ENCODE measurements around the gene CPA5.

The CPA5 gene

DNA sequence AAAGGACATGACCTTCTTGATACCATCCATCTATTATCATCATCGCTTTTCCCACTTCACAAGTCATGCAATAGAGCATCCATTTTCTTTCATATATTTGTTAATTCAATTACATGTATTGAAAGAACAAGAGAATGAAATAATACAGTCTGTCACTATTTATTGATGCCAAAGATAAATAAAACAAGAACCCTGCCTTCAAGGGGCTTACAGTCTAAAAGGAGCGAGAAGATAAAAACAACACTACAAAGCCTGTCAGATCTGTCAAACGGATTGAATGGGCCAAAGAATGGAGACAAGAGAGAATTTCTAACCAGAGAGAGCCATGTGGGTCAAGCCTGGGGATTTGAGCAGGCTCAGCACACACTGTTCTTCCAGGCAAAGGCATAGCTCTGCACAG, 15.9 kb downstream of the CPA5 start:
- peaks cover 21% of the 10 kb centered on the region for H3K4me1 ChIP-seq (ENCODE audit: insufficient read depth, low read length)

DNA sequence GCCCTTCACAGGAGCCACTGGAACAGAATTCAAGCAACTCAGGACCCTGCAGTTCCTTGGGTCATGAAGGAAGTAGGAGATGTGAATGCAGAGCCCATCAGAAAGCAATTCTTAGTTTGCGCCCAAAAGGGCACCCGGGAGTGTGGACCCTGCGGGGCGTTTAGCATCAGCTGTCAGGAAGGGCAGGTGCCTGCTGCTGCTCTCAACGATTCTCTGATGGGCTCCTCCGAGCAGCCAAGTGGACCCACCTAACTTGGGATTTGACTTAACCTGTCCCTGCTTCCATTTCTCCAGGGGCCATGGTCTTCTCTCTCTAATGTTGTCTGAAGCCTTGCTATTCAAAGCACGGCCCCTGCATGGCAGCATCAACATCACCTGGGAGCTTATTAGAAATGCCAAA, 17.1 kb downstream of the CPA5 start:
- Histone ChIP-seq H3K9me3 (ENCODE audit: control insufficient read depth, insufficient read depth, low read length) (peaks cover 5% of the 10 kb centered on the region; the same call in 1 of the 2 replicates), H3K36me3 (ENCODE audit: insufficient read depth, low read length) (no peaks in the 10 kb centered on the region), H3K9ac (ENCODE audit: low read depth, low read length) (no peak overlapping the region), H3K4me1 (ENCODE audit: insufficient read depth, low read length) (peaks cover 15% of the 10 kb centered on the region)

More for the DNA sequence above, 15.9 kb downstream of the CPA5 start:
- H3K36me3 ChIP-seq (ENCODE audit: insufficient read depth, low read length): no peaks in the 10 kb centered on the region
- peaks cover 5% of the 10 kb centered on the region; the same call in 1 of the 2 replicates for H3K9me3 ChIP-seq (ENCODE audit: control insufficient read depth, insufficient read depth, low read length)
- no peak overlapping the region for H3K9ac ChIP-seq (ENCODE audit: low read depth, low read length)

DNA sequence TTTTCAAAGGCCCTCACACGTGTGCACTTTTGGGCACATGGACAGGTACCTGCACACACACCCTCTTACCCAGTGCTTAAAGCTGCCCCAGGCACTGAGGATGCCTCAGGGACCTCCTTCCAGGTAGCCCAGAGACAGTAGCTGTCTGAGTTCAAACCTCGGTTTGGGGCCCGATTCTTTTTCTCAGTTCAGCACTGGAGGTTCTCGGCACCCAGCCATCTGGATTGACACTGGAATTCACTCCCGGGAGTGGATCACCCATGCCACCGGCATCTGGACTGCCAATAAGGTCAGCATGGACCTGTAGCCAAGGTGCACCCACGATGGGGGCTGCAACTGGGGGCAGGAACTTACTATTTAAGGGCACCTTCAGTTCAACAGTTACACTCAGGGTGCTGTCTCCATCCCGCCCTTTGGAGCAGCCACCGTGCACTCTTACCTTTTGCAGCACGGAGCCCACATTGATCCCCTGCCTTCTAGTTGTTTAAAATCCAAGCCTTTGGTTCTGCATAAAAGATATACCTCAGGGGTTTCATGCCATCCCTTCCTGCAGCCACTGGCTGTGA, 17.7 kb downstream of the CPA5 start:
- H3K4me1 ChIP-seq (ENCODE audit: insufficient read depth, low read length): peaks cover 9% of the 10 kb centered on the region

DNA sequence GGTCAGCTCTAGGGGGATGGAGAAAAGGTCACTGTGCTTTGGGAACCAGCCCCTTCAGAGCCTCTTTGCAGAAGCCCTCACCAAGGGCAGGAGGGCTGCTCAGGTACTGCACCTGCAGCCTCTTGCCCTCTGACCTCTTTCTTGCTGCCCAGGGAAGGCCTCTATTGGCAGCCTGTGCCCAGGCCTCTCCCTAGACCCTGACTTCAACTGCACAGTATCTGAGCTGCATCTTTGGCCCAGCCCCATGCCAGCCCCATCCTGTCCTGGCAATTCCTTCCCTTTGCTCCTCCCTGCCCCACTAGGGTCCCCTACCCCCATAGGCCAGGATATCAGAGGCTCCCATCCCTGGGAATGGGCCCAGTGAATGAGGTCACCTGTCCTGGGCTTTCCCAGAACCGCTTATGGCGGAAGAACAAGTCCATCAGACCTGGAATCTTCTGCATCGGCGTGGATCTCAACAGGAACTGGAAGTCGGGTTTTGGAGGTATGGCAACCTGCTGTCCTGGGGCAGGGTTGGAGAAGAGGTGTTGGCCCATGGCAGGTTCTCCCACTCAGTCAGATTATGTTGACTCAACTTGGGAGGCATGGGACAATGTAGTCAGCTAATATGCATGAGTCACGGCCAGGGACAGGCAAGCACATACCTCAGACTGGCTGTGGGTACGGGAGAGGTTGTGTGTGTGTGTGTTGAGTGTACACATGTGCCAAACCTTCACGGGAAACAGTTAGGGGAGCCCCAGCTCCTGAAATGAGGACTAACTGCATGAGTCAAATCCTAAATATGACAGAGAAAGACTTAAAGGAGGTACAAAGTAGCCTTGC, 18.6 kb downstream of the CPA5 start:
- Histone ChIP-seq H3K9me3 (ENCODE audit: control insufficient read depth, insufficient read depth, low read length) (peaks cover 5% of the 10 kb centered on the region; the same call in 1 of the 2 replicates), H3K9ac (ENCODE audit: low read depth, low read length) (no peak overlapping the region), H3K4me1 (ENCODE audit: insufficient read depth, low read length) (peaks cover 9% of the 10 kb centered on the region), H3K36me3 (ENCODE audit: insufficient read depth, low read length) (no peaks in the 10 kb centered on the region)

More for the DNA sequence above, 17.7 kb downstream of the CPA5 start:
- Histone ChIP-seq H3K9me3 (ENCODE audit: control insufficient read depth, insufficient read depth, low read length) (peaks cover 5% of the 10 kb centered on the region; the same call in 1 of the 2 replicates), H3K9ac (ENCODE audit: low read depth, low read length) (no peak overlapping the region), H3K36me3 (ENCODE audit: insufficient read depth, low read length) (no peaks in the 10 kb centered on the region)

DNA sequence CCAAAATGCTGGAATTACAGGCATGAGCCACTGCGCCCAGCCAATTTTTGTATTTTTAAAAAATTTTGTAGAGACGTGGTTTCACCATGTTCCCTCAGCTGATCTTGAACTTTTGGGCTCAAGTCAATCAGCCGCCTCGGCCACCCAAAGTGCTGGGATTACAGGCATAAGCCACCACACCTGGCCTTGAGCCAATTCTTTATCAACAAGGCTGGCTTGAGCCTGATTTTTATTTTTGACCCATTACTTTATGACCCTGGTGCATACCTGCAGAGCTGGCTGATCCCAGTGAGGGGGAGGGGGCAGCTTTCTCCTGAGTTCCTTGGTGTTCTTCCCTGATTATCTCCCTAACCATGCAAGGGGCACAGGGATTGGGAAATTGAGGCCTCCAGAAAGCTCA, 19.8 kb downstream of the CPA5 start:
- H3K9me3 ChIP-seq (ENCODE audit: control insufficient read depth, insufficient read depth, low read length): peaks cover 5% of the 10 kb centered on the region; the same call in 1 of the 2 replicates
- H3K9ac ChIP-seq (ENCODE audit: low read depth, low read length): no peak overlapping the region
- H3K4me1 ChIP-seq (ENCODE audit: insufficient read depth, low read length): peaks cover 18% of the 10 kb centered on the region
- no peaks in the 10 kb centered on the region for H3K36me3 ChIP-seq (ENCODE audit: insufficient read depth, low read length)

DNA sequence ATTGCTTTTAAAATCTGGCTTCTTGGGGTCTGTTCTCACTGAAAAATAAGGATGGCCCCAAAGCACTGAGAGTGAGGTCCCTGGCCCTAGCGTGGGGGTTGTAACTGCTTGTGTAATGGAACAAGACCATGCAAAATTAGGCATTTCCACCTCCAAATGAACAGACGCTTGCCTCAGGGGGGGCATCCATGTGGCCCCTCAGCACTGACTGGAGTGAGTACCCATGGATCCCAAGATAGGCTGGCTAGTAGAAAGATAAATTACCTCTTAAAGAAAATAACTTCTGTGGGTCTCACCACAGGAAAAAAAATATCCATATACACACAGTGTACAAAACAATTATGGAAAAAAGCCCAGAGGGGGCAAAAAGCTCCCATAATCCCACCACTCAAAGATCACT, 20.5 kb downstream of the CPA5 start:
- Histone ChIP-seq H3K36me3 (ENCODE audit: insufficient read depth, low read length) (no peaks in the 10 kb centered on the region), H3K9me3 (ENCODE audit: control insufficient read depth, insufficient read depth, low read length) (0 out of 2 replicates have a peak, but pooled peaks cover 5% of the 10 kb centered on the region), H3K4me1 (ENCODE audit: insufficient read depth, low read length) (peaks cover 21% of the 10 kb centered on the region), H3K9ac (ENCODE audit: low read depth, low read length) (no peak overlapping the region)

DNA sequence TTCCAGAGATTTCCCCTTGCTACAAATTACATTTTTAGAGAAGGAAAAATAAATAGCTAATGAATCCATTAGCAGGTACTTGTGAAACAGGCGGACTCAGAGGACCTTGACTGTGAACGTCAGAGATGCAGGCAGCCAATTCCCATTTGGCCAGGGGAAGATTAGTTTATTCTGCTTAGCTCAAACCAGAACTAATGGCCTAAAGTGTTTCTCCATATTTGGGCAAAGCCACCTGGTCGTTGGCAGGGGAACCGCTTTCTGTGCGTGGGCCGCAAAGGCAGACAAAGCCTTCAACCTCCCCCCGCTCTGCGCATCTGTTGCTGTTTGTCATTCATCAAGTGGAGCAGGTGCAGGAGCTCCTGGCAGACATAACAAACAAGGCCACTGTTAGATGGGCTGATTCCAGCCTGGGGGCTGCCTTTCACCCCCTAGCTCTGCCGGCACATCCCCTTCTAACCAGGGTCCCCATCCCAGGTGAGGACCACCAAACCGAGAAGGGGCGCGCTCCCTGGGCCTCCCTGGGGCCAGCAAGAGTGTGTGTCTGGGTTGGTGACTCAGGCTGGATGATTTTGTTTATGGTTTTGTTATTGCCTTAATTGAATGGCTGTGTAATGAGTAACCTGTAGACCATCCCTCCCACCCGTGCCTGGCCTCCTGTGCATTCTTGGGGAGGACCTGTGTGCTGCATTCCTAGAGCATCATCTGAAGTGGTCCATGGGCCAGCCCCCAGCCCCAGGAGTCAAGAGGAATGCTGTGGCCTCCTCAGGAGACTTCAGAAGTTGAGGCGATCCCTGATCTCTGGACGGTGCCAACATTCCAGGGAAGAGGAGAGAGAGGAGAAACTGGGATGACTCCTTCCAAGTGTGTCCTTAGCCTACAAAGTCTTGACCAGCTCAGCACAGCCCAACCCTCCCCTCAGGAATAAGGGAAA, 21.2 kb downstream of the CPA5 start:
- 0 out of 2 replicates have a peak, but pooled peaks cover 5% of the 10 kb centered on the region for H3K9me3 ChIP-seq (ENCODE audit: control insufficient read depth, insufficient read depth, low read length)
- H3K9ac ChIP-seq (ENCODE audit: low read depth, low read length): no peak overlapping the region
- peaks cover 21% of the 10 kb centered on the region for H3K4me1 ChIP-seq (ENCODE audit: insufficient read depth, low read length)
- no peaks in the 10 kb centered on the region for H3K36me3 ChIP-seq (ENCODE audit: insufficient read depth, low read length)

DNA sequence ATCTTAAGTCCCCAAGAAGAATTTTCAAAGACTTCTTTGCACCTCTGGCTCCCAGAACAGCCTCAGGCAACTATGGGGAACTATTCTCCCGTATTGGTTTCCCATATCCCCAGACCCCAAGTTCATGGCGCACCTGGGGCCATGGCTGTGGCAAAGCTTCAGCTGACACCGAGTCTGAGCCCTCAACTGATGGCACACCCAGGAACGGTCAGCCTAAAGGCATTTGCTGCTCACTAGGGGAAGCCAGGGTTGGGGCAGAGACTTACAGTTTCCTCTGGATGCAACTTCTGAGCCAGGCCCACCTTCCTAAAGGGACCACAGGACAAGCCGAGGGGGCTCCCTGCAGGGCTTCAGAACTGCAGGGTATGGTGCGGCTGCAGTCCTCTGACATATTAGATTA, 21.9 kb downstream of the CPA5 start:
- Histone ChIP-seq H3K4me1 (ENCODE audit: insufficient read depth, low read length) (peaks cover 21% of the 10 kb centered on the region), H3K9ac (ENCODE audit: low read depth, low read length) (no peak overlapping the region), H3K36me3 (ENCODE audit: insufficient read depth, low read length) (no peaks in the 10 kb centered on the region), H3K9me3 (ENCODE audit: control insufficient read depth, insufficient read depth, low read length) (no peaks in the 10 kb centered on the region)

DNA sequence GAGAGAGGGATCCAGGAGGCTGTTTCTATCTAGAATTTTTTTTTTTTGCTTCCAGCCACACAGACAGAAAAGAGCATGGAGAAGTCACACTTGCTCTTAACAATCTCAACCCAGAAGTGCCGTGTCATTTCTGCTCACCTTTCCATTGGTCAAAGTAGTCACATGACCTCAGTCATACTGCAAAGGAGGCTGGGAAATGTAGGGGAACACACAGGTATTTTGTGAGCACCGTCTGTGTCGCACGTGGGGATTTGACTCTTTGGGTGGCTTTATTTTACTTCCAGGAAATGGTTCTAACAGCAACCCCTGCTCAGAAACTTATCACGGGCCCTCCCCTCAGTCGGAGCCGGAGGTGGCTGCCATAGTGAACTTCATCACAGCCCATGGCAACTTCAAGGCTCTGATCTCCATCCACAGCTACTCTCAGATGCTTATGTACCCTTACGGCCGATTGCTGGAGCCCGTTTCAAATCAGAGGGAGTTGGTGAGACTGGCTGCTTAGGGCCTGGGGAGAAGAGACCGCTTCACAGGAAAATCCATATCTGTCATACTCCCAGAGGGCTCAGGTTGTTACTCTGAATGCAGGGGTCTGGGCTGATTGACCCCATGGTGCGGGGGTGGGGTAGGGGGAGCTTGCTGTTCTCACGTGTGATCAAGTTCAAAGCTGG, 22.6 kb downstream of the CPA5 start:
- no peaks in the 10 kb centered on the region for H3K36me3 ChIP-seq (ENCODE audit: insufficient read depth, low read length)
- H3K4me1 ChIP-seq (ENCODE audit: insufficient read depth, low read length): peaks cover 21% of the 10 kb centered on the region
- H3K9me3 ChIP-seq (ENCODE audit: control insufficient read depth, insufficient read depth, low read length): no peaks in the 10 kb centered on the region

DNA sequence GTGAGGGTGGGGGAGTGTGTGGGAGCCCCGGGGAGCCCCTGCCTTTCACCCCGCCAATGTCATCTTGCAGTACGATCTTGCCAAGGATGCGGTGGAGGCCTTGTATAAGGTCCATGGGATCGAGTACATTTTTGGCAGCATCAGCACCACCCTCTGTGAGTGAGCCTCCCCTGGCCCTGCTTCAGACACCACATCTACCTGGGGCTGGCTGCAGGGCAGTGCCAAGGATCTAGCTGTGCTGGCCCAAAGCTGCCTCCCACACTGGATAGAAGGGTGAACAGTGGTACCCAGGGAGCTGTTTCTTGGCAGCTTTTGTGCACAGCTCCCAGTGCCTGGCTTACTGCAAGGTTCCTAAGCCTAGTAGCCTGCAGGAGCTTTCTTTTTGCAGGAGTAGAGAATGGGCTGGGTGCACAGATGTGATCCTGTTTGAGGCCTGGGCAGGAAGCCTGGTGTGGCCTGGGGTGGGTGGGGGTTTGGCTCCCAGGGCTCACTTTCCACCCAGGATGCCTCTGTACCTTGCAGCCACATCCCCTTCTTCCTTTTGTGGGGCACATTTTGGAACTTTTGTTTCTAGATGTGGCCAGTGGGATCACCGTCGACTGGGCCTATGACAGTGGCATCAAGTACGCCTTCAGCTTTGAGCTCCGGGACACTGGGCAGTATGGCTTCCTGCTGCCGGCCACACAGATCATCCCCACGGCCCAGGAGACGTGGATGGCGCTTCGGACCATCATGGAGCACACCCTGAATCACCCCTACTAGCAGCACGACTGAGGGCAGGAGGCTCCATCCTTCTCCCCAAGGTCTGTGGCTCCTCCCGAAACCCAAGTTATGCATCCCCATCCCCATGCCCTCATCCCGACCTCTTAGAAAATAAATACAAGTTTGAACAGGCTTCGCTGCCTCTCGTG, 23.5 kb downstream of the CPA5 start:
- Histone ChIP-seq H3K9ac (ENCODE audit: low read depth, low read length) (no peak overlapping the region), H3K4me1 (ENCODE audit: insufficient read depth, low read length) (peaks cover 25% of the 10 kb centered on the region), H3K36me3 (ENCODE audit: insufficient read depth, low read length) (no peaks in the 10 kb centered on the region), H3K9me3 (ENCODE audit: control insufficient read depth, insufficient read depth, low read length) (no peaks in the 10 kb centered on the region)

More for the DNA sequence above, 22.6 kb downstream of the CPA5 start:
- H3K9ac ChIP-seq (ENCODE audit: low read depth, low read length): no peak overlapping the region

DNA sequence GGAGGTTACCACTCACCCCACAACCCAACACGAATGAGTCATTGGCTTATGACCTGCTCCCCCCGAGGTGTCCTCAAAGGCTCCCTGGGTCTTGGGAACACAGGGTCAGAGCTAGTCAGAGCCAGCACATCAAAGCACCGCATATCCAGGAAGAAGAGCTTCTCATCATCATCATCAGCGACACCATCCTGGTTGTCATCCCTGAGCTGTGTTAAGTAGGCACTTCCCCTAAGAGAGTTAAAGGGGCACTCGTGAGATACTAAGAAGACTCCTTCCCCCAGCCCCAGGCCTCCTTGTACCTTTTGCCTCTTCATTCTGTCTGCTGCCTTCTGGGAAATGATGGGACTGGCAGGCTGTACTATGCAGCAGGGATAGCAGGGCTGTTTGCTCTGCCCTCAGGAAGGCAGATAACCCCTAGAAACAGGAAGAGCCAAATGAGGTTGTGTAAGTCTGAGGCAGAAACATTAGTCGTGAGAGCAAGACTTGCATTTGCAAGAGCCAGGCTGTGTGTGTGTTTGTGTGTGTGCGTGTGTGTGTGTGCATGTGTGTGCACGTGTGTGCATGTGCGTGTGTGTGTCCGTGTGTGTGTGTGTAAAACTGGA, 24.6 kb downstream of the CPA5 start:
- peaks cover 35% of the 10 kb centered on the region for H3K4me1 ChIP-seq (ENCODE audit: insufficient read depth, low read length)
- H3K9me3 ChIP-seq (ENCODE audit: control insufficient read depth, insufficient read depth, low read length): no peaks in the 10 kb centered on the region
- H3K36me3 ChIP-seq (ENCODE audit: insufficient read depth, low read length): no peaks in the 10 kb centered on the region
- no peak overlapping the region for H3K9ac ChIP-seq (ENCODE audit: low read depth, low read length)

DNA sequence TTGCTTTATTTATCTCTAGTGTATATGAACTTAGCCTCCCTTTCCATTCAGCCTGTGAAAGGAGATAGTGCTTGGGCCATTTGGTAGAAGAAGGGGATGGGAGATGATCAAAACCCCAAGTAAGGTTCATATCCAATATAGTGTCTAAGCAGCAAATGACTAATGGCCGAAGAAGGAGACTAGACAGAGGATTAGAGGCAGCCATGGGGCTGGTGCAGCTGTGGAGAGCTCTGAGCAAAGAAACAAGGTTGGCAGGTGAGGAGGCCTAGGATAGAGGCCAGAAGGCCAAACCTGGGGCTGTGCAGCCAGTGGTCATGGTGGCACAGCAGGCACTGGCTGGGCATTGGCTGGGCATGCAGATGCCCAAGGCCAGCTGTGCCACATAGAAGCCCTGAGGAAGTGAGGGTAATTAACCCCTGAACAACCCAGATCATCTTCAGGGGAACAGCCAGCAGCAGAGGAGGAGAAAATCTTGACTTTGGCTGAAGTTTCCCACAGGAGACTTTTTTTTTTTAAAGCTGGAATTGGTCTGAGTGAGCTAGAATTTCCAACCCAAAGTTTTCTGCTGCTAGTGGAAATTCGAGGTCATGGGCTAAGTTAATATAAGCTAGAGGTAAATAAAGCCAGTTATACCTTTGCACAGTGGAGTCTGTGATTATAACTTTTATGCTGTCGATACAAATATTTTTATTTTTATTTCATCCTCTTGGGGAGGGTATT, 25.4 kb downstream of the CPA5 start:
- H3K9me3 ChIP-seq (ENCODE audit: control insufficient read depth, insufficient read depth, low read length): no peaks in the 10 kb centered on the region
- H3K4me1 ChIP-seq (ENCODE audit: insufficient read depth, low read length): peaks cover 35% of the 10 kb centered on the region
- no peaks in the 10 kb centered on the region for H3K36me3 ChIP-seq (ENCODE audit: insufficient read depth, low read length)
- no peak overlapping the region for H3K9ac ChIP-seq (ENCODE audit: low read depth, low read length)
